WTC11 (cell line): Measurements from ENCODE around the gene ISY1. TPM values are rescaled to one million over a fixed set of nuclear protein-coding genes. Genes with fewer than 3 reads are reported as not detected.

Experiments used
- ATAC-seq: fragments of 200-7000 bp; cut with Tn5 transposase; 2 replicates; pipeline ENCODE4 v1.10.0; 2021; ENCODE audit warnings: mild to moderate bottlenecking, moderate library complexity
- CTCF ChIA-PET: fragments of 300-600 bp; sonication (Branson Sonifier 250); formaldehyde crosslinking; loops from one replicate; lab custom pipeline; 2021; ENCODE audit warnings: antibody characterized with exemption; lab: Charles Lee
- POLR2A ChIA-PET: fragments of 350-600 bp; sonication (Branson Sonifier 250); formaldehyde crosslinking; loops from one replicate; lab custom pipeline; 2021; ENCODE audit warnings: antibody characterized with exemption; lab: Charles Lee
- DNase-seq: peaks from one replicate; pipeline ENCODE4 v3.0.0; 2021; ENCODE audit warnings: low spot score
- H3K27ac Mint-ChIP-seq: 2 replicates; pipeline ENCODE4 v1.8.0; 2021; ENCODE audit warnings: mixed read lengths
- H3K27me3 Mint-ChIP-seq: 2 replicates; pipeline ENCODE4 v1.8.0; 2021; ENCODE audit warnings: low read depth, mild to moderate bottlenecking, moderate library complexity, mixed read lengths
- H3K36me3 Mint-ChIP-seq: 2 replicates; pipeline ENCODE4 v1.8.0; 2021; ENCODE audit warnings: mixed read lengths
- H3K4me1 Mint-ChIP-seq: 2 replicates; pipeline ENCODE4 v1.8.0; 2022; ENCODE audit warnings: mixed read lengths
- H3K4me3 Mint-ChIP-seq: 2 replicates; pipeline ENCODE4 v1.8.0; 2021; ENCODE audit warnings: mild to moderate bottlenecking, moderate library complexity, mixed read lengths
- H3K9me3 Mint-ChIP-seq: 2 replicates; pipeline ENCODE4 v1.8.0; 2021; ENCODE audit warnings: mixed read lengths
- GABPB1 ChIP-seq: sonication (generic); formaldehyde crosslinking; IDR thresholded peaks from 2 replicates; pipeline ENCODE4 v1.8.1; 2023; ENCODE audit warnings: mild to moderate bottlenecking, missing genetic modification reagents
- HMGA2 ChIP-seq: fragments of 250-450 bp; sonication (Bioruptor Pico); IDR thresholded peaks from 2 replicates; pipeline ENCODE4 v1.4.0; 2021; ENCODE audit warnings: mild to moderate bottlenecking, moderate library complexity
- MAX ChIP-seq: sonication (generic); formaldehyde crosslinking; IDR thresholded peaks from 2 replicates; pipeline ENCODE4 v1.8.0; 2022; ENCODE audit warnings: mild to moderate bottlenecking, missing genetic modification reagents
- NFYB ChIP-seq: sonication (generic); formaldehyde crosslinking; conservative IDR thresholded peaks from 2 replicates; pipeline ENCODE4 v1.8.0; 2022; ENCODE audit warnings: low read depth, missing genetic modification reagents
- OVOL2 ChIP-seq: fragments of 250-450 bp; sonication (Bioruptor Pico); IDR thresholded peaks from 2 replicates; pipeline ENCODE4 v1.9.0; 2021; ENCODE audit warnings: mild to moderate bottlenecking, borderline replicate concordance
- PRRX2 ChIP-seq: fragments of 250-450 bp; sonication (Bioruptor Pico); IDR thresholded peaks from 2 replicates; pipeline ENCODE4 v1.8.0; 2021; ENCODE audit warnings: mild to moderate bottlenecking
- SP1 ChIP-seq: sonication (generic); formaldehyde crosslinking; conservative IDR thresholded peaks from 2 replicates; pipeline ENCODE4 v1.8.1; 2022; ENCODE audit warnings: missing genetic modification reagents
- ZBTB21 ChIP-seq: sonication (generic); formaldehyde crosslinking; IDR thresholded peaks from 2 replicates; pipeline ENCODE4 v1.8.1; 2023; ENCODE audit warnings: mild to moderate bottlenecking, missing genetic modification reagents, borderline replicate concordance
- ZNF317 ChIP-seq: sonication (generic); formaldehyde crosslinking; IDR thresholded peaks from 2 replicates; pipeline ENCODE4 v1.8.1; 2023; ENCODE audit warnings: low read depth, mild to moderate bottlenecking, moderate library complexity, missing genetic modification reagents, borderline replicate concordance
- ZNF532 ChIP-seq: fragments of 250-450 bp; sonication (Bioruptor Pico); IDR thresholded peaks from 2 replicates; pipeline ENCODE4 v1.9.0; 2021; ENCODE audit warnings: mild to moderate bottlenecking, borderline replicate concordance
- total RNA-seq: library from RNA; stranded (reverse); gene quantifications from 3 replicates; pipeline ENCODE4 v1.2.3, GENCODE V29; 2021

Gene ISY1
- total RNA-seq, 1 experiment from 2014 or later = 25.0 TPM

DNA sequence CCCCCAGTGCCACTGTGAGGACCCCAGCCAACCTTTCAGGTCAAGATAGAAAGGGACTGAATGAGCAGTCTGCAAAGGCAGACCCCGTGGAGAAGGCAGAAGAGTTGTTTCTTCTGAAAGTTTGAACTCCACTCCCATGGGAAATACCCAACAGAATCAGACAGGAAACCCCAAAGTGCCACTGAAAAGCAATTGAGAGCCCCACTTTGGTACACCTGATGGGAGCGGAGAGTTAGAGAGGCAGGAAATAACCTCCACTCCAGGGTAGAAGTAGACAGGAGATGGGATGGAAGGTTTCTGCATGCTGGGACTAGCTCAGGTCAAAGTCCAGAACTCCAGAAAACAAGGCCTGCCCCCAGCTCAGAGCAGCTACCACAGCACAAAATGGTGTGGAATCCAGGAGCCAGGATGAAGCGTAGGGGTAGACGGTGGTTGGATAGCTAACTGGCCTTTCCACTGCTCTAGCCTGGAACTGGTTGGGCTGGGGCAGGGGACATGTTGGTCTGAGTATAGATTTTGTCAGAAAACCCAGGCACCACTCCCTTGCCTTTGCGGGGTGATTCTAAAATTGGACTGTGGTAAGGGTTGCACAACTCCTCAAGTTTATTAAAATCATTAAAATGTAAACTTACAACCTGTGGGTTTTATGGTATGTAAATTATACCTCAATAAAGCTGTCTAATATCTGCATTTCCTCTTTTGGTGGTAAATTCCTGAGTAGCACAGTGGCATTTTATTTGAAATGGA lies 37.4 kb downstream of the ISY1 start:
- DNase-seq = no peak
- Mint-ChIP-seq H3K27ac (no peak overlapping the region), H3K4me1 (peaks cover 29% of the 10 kb centered on the region), H3K36me3 (no peaks in the 10 kb centered on the region), H3K27me3 (peaks cover 4% of the 10 kb centered on the region; the same call in 1 of the 2 replicates), H3K9me3 (no peaks in the 10 kb centered on the region), H3K4me3 (peak overlapping the region; percentile 21; the same call in 1 of the 2 replicates)
- ChIA-PET POLR2A (interaction anchor here (0.5 to 2.0 kb wide), 4 partner anchors 38 to 126 kb away, joined by 3 to 17 read pairs (median 5); partner anchors contain the start of gene COPG1), CTCF (interaction anchor here (1.5 to 5.5 kb wide), 7 partner anchors 17 to 153 kb away, joined by 3 to 54 read pairs (median 26); partner anchors contain the start of genes CFAP92 and COPG1)
- no peak for ATAC-seq
- TF ChIP-seq GABPB1 (peak; percentile 20; the same call in 1 of the 2 replicates), ZNF532 (no peak)

- POLR2A ChIA-PET = interaction anchor here (0.6 to 2.0 kb wide), 11 partner anchors 11 to 771 kb away, joined by 3 to 17 read pairs (median 5); partner anchors contain the start of genes COPG1 and TMCC1
- H3K9me3 Mint-ChIP-seq = no peaks in the 10 kb centered on the region
- TF ChIP-seq ZBTB21 (CRISPR knock-in tag) (0 out of 2 replicates have a peak, but pooled peaks have one; percentile 16), HMGA2 (CRISPR knock-in tag) (no peak)
- peaks cover 4% of the 10 kb centered on the region; the same call in 1 of the 2 replicates for H3K27me3 Mint-ChIP-seq
- H3K4me3 Mint-ChIP-seq = peak overlapping the region; percentile 75
- ATAC-seq (no peak; the same call in 1 of the 2 replicates), DNase-seq (peak; percentile 33)
- CTCF ChIA-PET = interaction anchor here (1.1 to 5.5 kb wide), 9 partner anchors 16 to 152 kb away, joined by 3 to 54 read pairs (median 7); partner anchors contain the start of genes CFAP92 and COPG1
- H3K27ac Mint-ChIP-seq = no peak overlapping the region; the same call in 1 of the 2 replicates
- no peaks in the 10 kb centered on the region for H3K36me3 Mint-ChIP-seq
- H3K4me1 Mint-ChIP-seq = peaks cover 39% of the 10 kb centered on the region
Measured at GRCh38 chr3:129122412-129123011, 38.4 kb downstream of the ISY1 start.

DNA sequence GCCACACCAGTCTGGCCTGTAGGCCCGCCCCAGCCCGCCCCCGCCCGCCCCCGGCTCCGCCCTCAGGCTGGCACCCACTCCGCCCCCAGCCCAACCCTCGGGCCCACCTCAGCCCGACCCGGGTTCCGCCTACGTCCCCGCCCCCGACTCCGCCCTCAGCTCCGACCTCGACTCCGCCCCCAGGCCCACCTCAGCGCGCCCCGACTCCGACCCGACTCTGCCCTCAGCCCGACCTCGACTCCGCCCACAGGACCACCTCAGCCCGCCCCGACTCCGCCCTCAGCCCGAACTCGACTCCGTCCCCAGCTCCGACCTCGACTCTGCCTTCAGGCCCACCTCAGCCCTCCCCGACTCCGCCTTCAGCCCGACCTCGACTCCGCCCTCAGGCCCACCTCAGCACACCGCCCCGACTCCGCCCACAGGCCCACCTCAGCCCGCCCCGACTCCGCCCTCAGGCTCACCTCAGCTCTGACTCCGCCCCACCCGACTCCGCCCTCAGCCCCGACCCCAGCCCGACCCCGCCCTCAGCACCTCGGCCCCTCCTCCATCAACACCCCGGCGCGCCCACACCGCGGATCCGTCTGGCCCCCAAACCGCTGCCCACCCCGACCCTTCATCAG lies 39.0 kb downstream of the ISY1 start, which contains the start of gene RAB43:
Gene RAB43 (minus strand): TSS at position 13 of the 620 bp plus-strand sequence. CDS start 315 bp downstream, outside the sequence.
- peaks cover 4% of the 10 kb centered on the region; the same call in 1 of the 2 replicates for H3K27me3 Mint-ChIP-seq
- ChIA-PET POLR2A (interaction anchor here (0.6 to 2.0 kb wide), 15 partner anchors 9 to 772 kb away, joined by 3 to 17 read pairs (median 4); partner anchors contain the start of genes CFAP92, COPG1 and TMCC1), CTCF (interaction anchor here (0.6 to 5.5 kb wide), 16 partner anchors 11 to 220 kb away, joined by 3 to 54 read pairs (median 6); partner anchors contain the start of genes CFAP92 and COPG1)
- ATAC-seq (peak; percentile 91), DNase-seq (peak; percentile 99)
- H3K4me3 Mint-ChIP-seq = peak within 1 kb of the TSS; percentile 83
- H3K9me3 Mint-ChIP-seq = no peaks in the 10 kb centered on the region
- peak within 1 kb of the TSS; percentile 99 for H3K27ac Mint-ChIP-seq
- H3K4me1 Mint-ChIP-seq = peaks cover 45% of the 10 kb centered on the region
- no peaks in the 10 kb centered on the region for H3K36me3 Mint-ChIP-seq
- no peak for TF ChIP-seq MAX (CRISPR knock-in tag)
- TF ChIP-seq SP1 (CRISPR knock-in tag) = 0 out of 2 replicates have a peak, but pooled peaks have one; percentile 58
- TF ChIP-seq OVOL2 = no peak

DNA sequence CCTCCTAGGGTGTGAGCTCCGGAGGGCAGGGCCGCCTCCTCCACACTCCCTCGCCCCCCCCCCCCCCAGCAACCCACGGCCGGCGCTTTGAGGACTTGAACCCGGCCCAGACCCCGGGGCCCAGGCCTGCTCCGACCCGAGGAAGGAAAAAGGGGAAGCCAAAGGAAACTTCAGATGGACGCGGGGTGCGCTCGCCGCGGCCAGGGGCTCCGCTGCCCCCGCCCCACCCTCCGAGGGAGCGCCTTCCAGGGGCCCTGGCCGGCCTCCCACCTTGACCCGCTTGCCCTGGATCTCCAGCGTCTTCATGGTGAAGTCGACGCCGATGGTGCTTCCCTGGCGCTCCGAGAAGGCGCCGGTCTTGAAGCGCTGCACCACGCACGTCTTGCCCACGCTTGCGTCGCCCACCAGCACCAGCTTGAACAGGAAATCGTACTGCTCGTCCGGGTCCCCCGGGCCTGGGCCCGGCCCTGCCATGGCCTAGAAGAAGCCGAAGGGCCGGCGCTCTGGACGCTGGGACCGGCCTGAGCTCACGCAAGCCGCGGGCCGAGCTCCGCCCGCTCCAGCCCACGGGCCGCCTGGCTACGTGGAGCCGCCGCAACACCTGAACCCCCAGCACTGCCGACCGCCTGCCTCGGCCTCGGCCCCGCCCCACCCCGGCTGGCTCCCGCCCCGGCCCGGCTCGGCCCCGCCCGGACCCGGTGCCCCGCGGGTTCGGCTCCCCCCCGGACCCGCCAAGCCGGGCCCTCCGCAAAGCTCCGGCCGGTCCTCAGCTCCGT lies 39.7 kb downstream of the ISY1 start:
- Mint-ChIP-seq H3K4me3 (peak overlapping the region; percentile 83), H3K4me1 (peaks cover 51% of the 10 kb centered on the region), H3K9me3 (no peaks in the 10 kb centered on the region), H3K27me3 (peaks cover 4% of the 10 kb centered on the region; the same call in 1 of the 2 replicates), H3K36me3 (no peaks in the 10 kb centered on the region), H3K27ac (peak overlapping the region; percentile 92)
- POLR2A ChIA-PET = interaction anchor here (0.6 to 2.0 kb wide), 16 partner anchors 8 to 773 kb away, joined by 3 to 17 read pairs (median 4); partner anchors contain the start of genes CFAP92, COPG1 and TMCC1
- DNase-seq (peak; percentile 25), ATAC-seq (no peak)
- no peak for TF ChIP-seq NFYB (CRISPR knock-in tag)
- 0 out of 2 replicates have a peak, but pooled peaks have one; percentile 18 for TF ChIP-seq GABPB1
- TF ChIP-seq PRRX2 = no peak
- TF ChIP-seq ZNF317 (CRISPR knock-in tag) = no peak
- CTCF ChIA-PET = interaction anchor here (0.6 to 5.5 kb wide), 16 partner anchors 12 to 242 kb away, joined by 3 to 54 read pairs (median 6); partner anchors contain the start of genes CFAP92 and COPG1
